CD4-positive, alpha-beta T cell (primary cell): ENCODE data around the gene KIAA0825. TPM values are rescaled to one million over a fixed set of nuclear protein-coding genes. Genes with fewer than 3 reads are reported as not detected.

ENCODE experiments used
- ATAC-seq: fragments of 200-7000 bp; cut with Tn5 transposase; one replicate; pipeline ENCODE4 v1.10.0; 2022; ENCODE audit warnings: mild to moderate bottlenecking; ENCODE audit not compliant: poor library complexity
- CTCF ChIA-PET: fragments of 350-600 bp; sonication (Branson Sonifier 250); formaldehyde crosslinking; loops from one replicate; lab custom pipeline; 2021; ENCODE audit warnings: antibody characterized with exemption, inconsistent platforms; lab: Charles Lee
- POLR2A ChIA-PET: fragments of 350-600 bp; sonication (Branson Sonifier 250); formaldehyde crosslinking; loops from one replicate; lab custom pipeline; 2021; ENCODE audit warnings: antibody characterized with exemption, inconsistent platforms; lab: Charles Lee
- DNase-seq, 14 experiments: peaks; one replicate each; pipeline ENCODE4 v3.0.0-alpha.2; 2013 to 2020; ENCODE audit warnings: mixed read lengths in 2 of 14
- H3K27ac ChIP-seq, 2 donors: one replicate each; pipeline versions ENCODE4 v1.5.1 to v1.7.0; 2013; ENCODE audit warnings: low read length in 2 of 2, low read depth in 1 of 2, mild to moderate bottlenecking in 1 of 2
- H3K27me3 ChIP-seq, 2 experiments: 1 replicate in 1 of 2; 2 replicates in 1 of 2; pipeline versions ENCODE4 v1.6.1 to v1.7.0; 2013; ENCODE audit warnings: low read length in 2 of 2, control low read depth in 1 of 2, mild to moderate bottlenecking in 1 of 2, moderate library complexity in 1 of 2; ENCODE audit not compliant: insufficient read depth in 2 of 2, control insufficient read depth in 1 of 2
- H3K36me3 ChIP-seq: one replicate; pipeline ENCODE4 v1.6.1; 2013; ENCODE audit warnings: low read length, control low read depth; ENCODE audit not compliant: insufficient read depth
- H3K4me1 ChIP-seq: one replicate; pipeline ENCODE4 v1.6.1; 2013; ENCODE audit warnings: low read length, control low read depth; ENCODE audit not compliant: insufficient read depth
- H3K4me3 ChIP-seq: one replicate; pipeline ENCODE4 v1.5.1; 2013; ENCODE audit warnings: mild to moderate bottlenecking, low read length, moderate library complexity
- H3K9me3 ChIP-seq, 2 experiments: 1 replicate in 1 of 2; 2 replicates in 1 of 2; pipeline versions ENCODE4 v1.6.1 to v1.7.0; 2013; ENCODE audit warnings: low read length in 2 of 2, mild to moderate bottlenecking in 2 of 2, control low read depth in 1 of 2, moderate library complexity in 1 of 2; ENCODE audit not compliant: control insufficient read depth in 1 of 2, insufficient read depth in 1 of 2
- H3K27ac Mint-ChIP-seq: one replicate; pipeline ENCODE4 v1.8.0; 2020; ENCODE audit warnings: mixed read lengths
- H3K27me3 Mint-ChIP-seq: one replicate; pipeline ENCODE4 v1.8.0; 2021; ENCODE audit warnings: mixed read lengths
- H3K36me3 Mint-ChIP-seq: one replicate; pipeline ENCODE4 v1.8.0; 2021; ENCODE audit warnings: low read depth, mixed read lengths
- H3K4me1 Mint-ChIP-seq: one replicate; pipeline ENCODE4 v1.8.0; 2021; ENCODE audit warnings: low read depth, mixed read lengths
- H3K4me3 Mint-ChIP-seq: one replicate; pipeline ENCODE4 v1.8.0; 2020; ENCODE audit warnings: mild to moderate bottlenecking, mixed read lengths
- H3K9me3 Mint-ChIP-seq: one replicate; pipeline ENCODE4 v1.8.0; 2020; ENCODE audit warnings: mixed read lengths
- CTCF ChIP-seq: fragments of 200-600 bp; IDR thresholded peaks from one replicate; pipeline ENCODE4 v1.8.0; 2022; ENCODE audit warnings: antibody characterized with exemption, mild to moderate bottlenecking
- intact Hi-C, 2 experiments: fragments of 100-400 bp; cut with DNase I in 1 of 2; cut with micrococcal nuclease in 1 of 2; formaldehyde crosslinking; loops; one replicate each; pipeline versions ENCODE4 v1.15.1 to v1.9.0; 2023 to 2025; cut with DNase I, micrococcal nuclease
- total RNA-seq, 174 experiments: library from RNA in 2 of 174; stranded (reverse) in 2 of 174; gene quantifications; one replicate each; pipeline ENCODE4 v1.2.3 and lab custom pipeline; 2021 to 2026

KIAA0825 gene
- total RNA-seq, 2 experiments from 2014 or later, result 1.5 to 1.6 TPM

- H3K27ac ChIP-seq, result no peak overlapping the region
- intact Hi-C loops, result no loop called here
- H3K4me1 Mint-ChIP-seq, result peaks cover 51% of the 10 kb centered on the region
Observed at GRCh38 chr5:94620256-94620655, 1.9 kb upstream of the KIAA0825 start.

GRCh38 chr5:94618029-94618492, 343 bp downstream of the KIAA0825 start:
- no peaks in the 10 kb centered on the region for H3K9me3 Mint-ChIP-seq
- intact Hi-C loops, result loop anchor here (5.0 to 10.0 kb wide), 3 partner anchors 91 to 1023 kb away; a partner anchor contains a TSS
- POLR2A ChIA-PET, result interaction anchor here (1.4 kb wide), 1 partner anchor 40 kb away, joined by 6 read pairs; no protein-coding TSS in a partner anchor

More at GRCh38 chr5:94620256-94620655, 1.9 kb upstream of the KIAA0825 start:
- DNase-seq (no peak), ATAC-seq (no peak)
- H3K36me3 ChIP-seq, result no peaks in the 10 kb centered on the region
- Mint-ChIP-seq H3K36me3 (peaks cover 16% of the 10 kb centered on the region), H3K27ac (no peak overlapping the region), H3K9me3 (no peaks in the 10 kb centered on the region), H3K27me3 (no peaks in the 10 kb centered on the region), H3K4me3 (peak overlapping the region; percentile 92)
- TF ChIP-seq CTCF, result no peak
- H3K4me3 ChIP-seq, result no peak overlapping the region
- H3K9me3 ChIP-seq, result no peaks in the 10 kb centered on the region
- ChIA-PET CTCF (no interaction called here), POLR2A (no interaction called here)
- H3K4me1 ChIP-seq, result peaks cover 20% of the 10 kb centered on the region
- H3K27me3 ChIP-seq, result no peaks in the 10 kb centered on the region

GRCh38 chr5:94615862-94616261, 2.5 kb downstream of the KIAA0825 start:
- Histone ChIP-seq H3K27ac (no peak overlapping the region), H3K4me1 (peaks cover 20% of the 10 kb centered on the region), H3K4me3 (peak overlapping the region; percentile 93), H3K36me3 (no peaks in the 10 kb centered on the region), H3K9me3 (no peaks in the 10 kb centered on the region), H3K27me3 (no peaks in the 10 kb centered on the region)
- Mint-ChIP-seq H3K27me3 (no peaks in the 10 kb centered on the region), H3K36me3 (peaks cover 16% of the 10 kb centered on the region), H3K9me3 (no peaks in the 10 kb centered on the region), H3K4me3 (no peak overlapping the region), H3K4me1 (peaks cover 36% of the 10 kb centered on the region), H3K27ac (no peak overlapping the region)
- ChIA-PET POLR2A (no interaction called here), CTCF (no interaction called here)
- no peak for TF ChIP-seq CTCF
- ATAC-seq, result no peak
- intact Hi-C loops, result loop anchor here (2.0 to 10.0 kb wide), 4 partner anchors 89 to 1021 kb away; a partner anchor contains a TSS
- DNase-seq, result no peak

More at GRCh38 chr5:94618029-94618492, 343 bp downstream of the KIAA0825 start:
- H3K4me1 Mint-ChIP-seq, result peaks cover 48% of the 10 kb centered on the region
- peak overlapping the region; percentile 92 for H3K4me3 Mint-ChIP-seq
- CTCF ChIA-PET, result interaction anchor here (1.0 to 1.6 kb wide), 3 partner anchors 11 to 120 kb away, joined by 3 to 4 read pairs (median 4); no protein-coding TSS in a partner anchor
- no peaks in the 10 kb centered on the region for H3K27me3 ChIP-seq
- H3K36me3 Mint-ChIP-seq, result peaks cover 16% of the 10 kb centered on the region
- H3K27me3 Mint-ChIP-seq, result no peaks in the 10 kb centered on the region
- H3K27ac Mint-ChIP-seq, result peak overlapping the region; percentile 89
- DNase-seq (peak in 10 of 14 experiments; percentile 0 to 59 (median 12)), ATAC-seq (peak; percentile 18)
- H3K27ac ChIP-seq, result peak overlapping the region; percentile 11 to 67
- no peaks in the 10 kb centered on the region for H3K36me3 ChIP-seq
- no peak for TF ChIP-seq CTCF
- peak overlapping the region; percentile 93 for H3K4me3 ChIP-seq
- H3K9me3 ChIP-seq, result no peaks in the 10 kb centered on the region
- H3K4me1 ChIP-seq, result peaks cover 20% of the 10 kb centered on the region
